Myocyte (in vitro differentiated cells): ENCODE results near the gene GABBR2. TPM values are rescaled to one million over a fixed set of nuclear protein-coding genes. Genes with fewer than 3 reads are reported as not detected.

Experiments used
- DNase-seq: peaks from one replicate; pipeline ENCODE4 v3.0.0-alpha.2; 2012; ENCODE audit warnings: low read depth
- total RNA-seq: library from RNA; depleted of rRNA; stranded (reverse); fragments of >200 nt; gene quantifications from 2 replicates; pipeline ENCODE4 v1.2.3, GENCODE V29; 2014

GABBR2 gene
- total RNA-seq, 1 donor from 2014 or later, result 0.51 TPM

DNA sequence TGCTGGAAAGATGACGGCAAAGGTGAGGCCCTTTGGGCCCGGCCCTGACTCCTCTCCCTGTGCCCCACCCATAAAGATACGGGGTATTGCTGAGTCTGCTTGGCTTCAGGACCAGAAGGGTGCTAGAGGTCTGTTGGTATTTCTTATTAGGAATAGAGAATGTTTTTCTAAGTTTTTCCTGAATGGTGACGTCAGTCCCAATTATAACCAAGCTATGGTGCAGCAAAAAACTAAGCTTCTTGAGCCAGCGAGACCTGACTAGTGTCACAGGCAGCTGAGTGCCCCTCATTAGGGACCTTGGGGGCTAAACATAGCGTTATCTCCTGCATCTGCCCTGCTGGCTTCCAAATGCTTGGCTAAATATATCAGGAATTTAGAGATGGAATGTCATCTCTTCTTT, 302.3 kb downstream of the GABBR2 start:
- DNase-seq, result no peak

- DNase-seq, result no peak
Observed at GRCh38 chr9:98404237-98404636, 304.5 kb downstream of the GABBR2 start.

DNA sequence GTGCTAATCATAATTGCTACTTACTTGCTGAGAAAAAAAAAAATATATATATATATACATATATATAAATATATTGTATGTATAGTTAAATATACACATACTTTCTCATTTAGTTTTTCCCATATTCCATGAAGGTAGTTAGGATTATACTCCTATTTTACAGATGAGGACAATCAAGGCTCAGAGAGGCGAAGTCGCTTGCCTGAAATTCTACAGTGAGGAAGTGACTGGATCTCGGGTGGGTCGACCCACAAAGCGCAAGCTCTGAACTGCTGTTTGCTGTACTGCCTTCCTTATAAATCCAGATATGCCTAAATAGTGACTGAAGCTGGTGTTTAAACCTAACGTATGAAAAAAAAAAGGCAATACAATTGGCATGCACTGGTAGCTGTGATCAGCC, 305.0 kb downstream of the GABBR2 start:
- DNase-seq, result no peak

- DNase-seq, result no peak
Observed at GRCh38 chr9:98402019-98402840, 306.5 kb downstream of the GABBR2 start.

DNA sequence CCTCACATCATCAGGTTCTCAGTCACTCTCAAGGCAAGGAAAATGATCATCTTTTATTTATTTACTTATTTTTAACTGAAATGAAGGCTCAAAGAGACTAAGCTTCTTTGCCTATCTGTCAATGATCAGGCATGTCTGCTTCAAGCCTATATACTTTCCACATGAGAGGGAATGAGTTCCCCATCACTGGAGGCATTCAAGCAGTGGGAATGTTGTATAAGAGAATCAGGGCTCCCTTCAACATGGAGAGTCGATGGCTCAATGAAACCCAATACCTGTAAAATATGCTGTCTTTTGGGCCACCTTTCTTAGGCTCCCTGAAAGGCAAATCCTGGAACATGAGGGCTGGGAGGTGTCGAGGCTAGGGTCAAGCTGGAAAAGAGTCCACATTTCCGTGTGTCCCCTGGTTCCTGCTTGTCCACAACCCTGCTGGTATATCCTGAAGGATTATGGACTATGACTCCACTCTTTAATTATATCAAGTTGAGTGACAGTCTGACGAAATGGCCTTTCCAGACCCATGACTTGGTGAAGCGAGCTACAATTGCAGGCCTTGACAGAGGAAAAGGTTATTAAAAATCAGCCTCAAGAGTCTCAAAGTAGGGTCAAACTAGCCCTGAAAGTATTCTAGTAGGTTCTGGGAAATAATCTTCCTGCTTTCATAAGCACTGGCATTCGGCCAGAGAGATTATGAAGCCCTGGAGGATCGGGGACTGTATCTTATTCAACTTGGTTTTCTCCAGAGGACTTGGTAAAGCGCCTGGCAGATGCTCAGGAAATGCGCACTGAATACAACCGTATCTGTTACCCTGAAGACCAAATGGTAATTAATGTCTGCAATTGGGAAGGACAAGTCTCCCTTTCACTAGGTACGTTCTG, 307.4 kb downstream of the GABBR2 start:
- DNase-seq, result peak; percentile 6

DNA sequence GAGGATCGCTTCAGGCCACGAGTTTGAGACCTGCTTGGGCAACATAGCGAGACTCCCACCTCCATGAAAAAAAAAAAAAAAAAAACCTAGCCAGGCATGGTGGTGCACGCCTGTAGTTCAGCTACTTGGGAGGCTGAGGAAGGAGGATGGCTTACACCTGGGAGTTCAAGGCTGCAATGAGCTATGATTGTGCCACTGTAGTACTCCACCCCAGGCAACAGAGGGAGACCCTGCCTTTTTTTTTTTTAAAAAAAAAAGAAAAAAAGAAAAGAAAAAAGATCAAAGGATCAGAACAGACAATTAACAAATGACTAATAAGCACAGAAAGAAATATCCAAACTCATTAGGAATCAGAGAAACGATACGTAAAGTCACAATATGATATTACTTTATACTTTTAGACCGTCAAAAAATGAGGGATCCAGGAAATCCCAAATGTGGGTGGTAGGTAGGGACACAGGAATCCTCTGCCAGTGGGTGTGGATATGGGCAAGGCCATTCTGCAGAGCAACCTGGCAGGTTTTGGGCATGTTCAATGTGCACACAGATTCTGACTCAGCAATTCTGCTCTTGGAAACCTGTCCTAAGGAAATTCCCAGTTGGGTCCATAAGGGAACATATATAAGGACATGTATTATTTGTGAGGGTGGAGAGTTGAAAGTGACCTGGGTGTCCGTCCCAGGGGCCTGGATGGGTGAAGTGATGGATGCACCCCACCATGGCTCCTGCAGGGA, 308.6 kb downstream of the GABBR2 start:
- DNase-seq, result no peak

GRCh38 chr9:98396656-98397055, 312.1 kb downstream of the GABBR2 start:
- no peak for DNase-seq

- no peak for DNase-seq
Observed at GRCh38 chr9:98396236-98396635, 312.5 kb downstream of the GABBR2 start.

GRCh38 chr9:98391867-98392266, 316.9 kb downstream of the GABBR2 start:
- no peak for DNase-seq

GRCh38 chr9:98391406-98391805, 317.3 kb downstream of the GABBR2 start:
- no peak for DNase-seq

GRCh38 chr9:98385751-98386150, 323.0 kb downstream of the GABBR2 start:
- DNase-seq, result no peak

DNA sequence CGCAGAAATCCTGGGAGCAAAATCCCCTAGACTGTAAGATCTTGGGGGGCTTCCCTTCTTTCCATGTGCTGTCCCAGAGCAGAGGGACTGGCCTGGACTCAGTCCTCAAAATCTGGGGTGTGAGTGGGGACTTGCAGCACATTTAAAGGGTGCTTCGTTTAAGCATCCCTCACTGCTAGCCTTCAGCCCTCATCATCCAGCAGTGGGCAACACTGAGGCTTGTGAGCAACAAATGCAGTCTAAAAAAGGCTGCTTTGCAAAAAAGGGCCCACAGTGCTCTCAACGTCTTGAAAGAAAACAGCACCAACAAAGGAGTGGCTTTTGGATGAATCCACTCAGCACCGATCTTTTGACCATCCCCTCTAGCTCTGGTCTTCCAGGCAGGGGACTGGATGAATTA, 325.0 kb downstream of the GABBR2 start:
- no peak for DNase-seq

GRCh38 chr9:98381311-98382103, 327.2 kb downstream of the GABBR2 start:
- no peak for DNase-seq

- DNase-seq, result peak; percentile 13
Observed at GRCh38 chr9:98380065-98380681, 328.6 kb downstream of the GABBR2 start.

GRCh38 chr9:98379572-98379971, 329.2 kb downstream of the GABBR2 start:
- no peak for DNase-seq

GRCh38 chr9:98378794-98379193, 329.9 kb downstream of the GABBR2 start:
- DNase-seq, result no peak

DNA sequence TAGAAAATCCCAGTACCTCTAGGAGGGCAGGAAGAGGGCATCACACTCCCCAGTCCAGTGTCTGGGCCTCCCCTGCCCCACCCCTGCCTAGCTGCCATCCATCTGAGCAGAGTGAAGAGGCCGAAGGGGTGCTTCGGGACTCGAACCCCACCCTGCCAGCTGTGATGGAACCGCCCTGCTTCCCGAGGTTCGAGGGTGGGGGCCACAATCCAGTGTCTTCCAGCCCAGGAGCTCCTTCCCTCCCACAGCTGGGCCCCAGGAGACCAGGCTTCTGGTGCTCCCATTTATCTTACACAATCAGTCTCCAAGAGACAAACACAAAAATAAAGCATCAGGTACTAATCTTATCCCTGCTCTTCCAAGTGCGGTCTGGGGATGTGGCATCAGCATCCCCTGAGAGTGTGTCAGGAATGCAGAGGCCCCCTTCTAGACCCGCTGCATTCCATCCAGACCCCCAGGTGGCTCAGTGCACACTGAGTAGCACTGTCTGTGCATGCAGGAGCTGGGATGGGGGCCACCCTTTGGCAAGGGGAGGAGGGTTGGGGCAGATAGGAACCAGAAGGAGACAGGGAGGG, 330.4 kb downstream of the GABBR2 start:
- no peak for DNase-seq

DNA sequence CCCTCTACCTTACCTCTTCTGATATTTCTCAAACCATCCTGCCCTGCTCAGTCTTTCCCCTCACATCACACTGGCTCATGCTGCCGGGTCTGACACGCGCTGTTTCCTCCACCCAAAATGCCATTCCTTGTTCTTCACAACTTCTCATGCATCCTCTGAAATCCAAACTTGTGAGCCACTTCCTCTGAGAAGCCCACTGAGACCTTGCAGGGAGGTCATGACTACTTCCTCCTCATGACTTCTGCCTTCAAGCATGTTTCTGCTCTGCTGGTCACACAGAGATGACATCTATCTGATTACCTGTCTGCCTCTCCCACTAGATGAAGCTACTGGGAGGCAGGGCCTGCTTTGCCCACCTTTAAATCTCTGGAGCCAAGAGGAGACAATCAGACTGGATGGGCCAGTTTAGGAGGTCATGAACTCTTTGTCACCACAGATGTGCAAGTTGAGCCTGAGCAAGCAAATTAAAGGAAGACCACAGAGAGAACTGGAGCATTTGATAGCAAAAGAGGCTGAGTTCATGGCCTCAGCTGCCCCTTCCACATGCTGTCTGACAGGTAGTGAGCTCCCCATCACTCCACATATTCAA, 333.5 kb downstream of the GABBR2 start:
- no peak for DNase-seq

- no peak for DNase-seq
Observed at GRCh38 chr9:98374385-98375051, 334.2 kb downstream of the GABBR2 start.
